ACC112 (cell line): ENCODE measurements around the gene TAF3.

Source experiments
- H2AFZ ChIP-seq: fragments of 200-600 bp; sonication (generic); one replicate; pipeline ENCODE4 v1.6.0; 2017; ENCODE audit warnings: antibody characterized with exemption, low read length; ENCODE audit not compliant: unreplicated experiment
- H3K27ac ChIP-seq: fragments of 200-600 bp; sonication (generic); 2 replicates; pipeline ENCODE4 v1.5.1; 2014; ENCODE audit warnings: low read depth, mild to moderate bottlenecking, antibody characterized with exemption, low read length, moderate library complexity
- H3K27me3 ChIP-seq: fragments of 200-600 bp; sonication (generic); 2 replicates; pipeline ENCODE4 v1.6.1; 2014; ENCODE audit warnings: mild to moderate bottlenecking, antibody characterized with exemption, low read length, moderate library complexity, mixed read lengths; ENCODE audit not compliant: insufficient read depth
- H3K36me3 ChIP-seq: fragments of 200-600 bp; sonication (generic); 2 replicates; pipeline ENCODE4 v1.6.1; 2016; ENCODE audit warnings: mild to moderate bottlenecking, antibody characterized with exemption, low read length, moderate library complexity, mixed read lengths; ENCODE audit not compliant: insufficient read depth
- H3K4me1 ChIP-seq: fragments of 200-600 bp; sonication (generic); one replicate; pipeline ENCODE4 v1.6.1; 2016; ENCODE audit warnings: low read length, mixed read lengths; ENCODE audit not compliant: insufficient read depth, unreplicated experiment, control insufficient read depth
- H3K4me3 ChIP-seq: fragments of 200-600 bp; sonication (generic); 2 replicates; pipeline ENCODE4 v1.5.1; 2014; ENCODE audit warnings: mild to moderate bottlenecking, low read depth, low read length
- H3K79me2 ChIP-seq: fragments of 200-600 bp; sonication (generic); one replicate; pipeline ENCODE4 v1.6.0; 2016; ENCODE audit warnings: low read length; ENCODE audit not compliant: control insufficient read depth, unreplicated experiment, insufficient read depth

Gene TAF3

GRCh38 chr10:7968510-7969112 is 150.3 kb downstream of the TAF3 start:
- H3K27ac ChIP-seq: no peak overlapping the region
- H3K36me3 ChIP-seq: no peaks in the 10 kb centered on the region; the same call in 1 of the 2 replicates
- H3K4me1 ChIP-seq: peaks cover 5% of the 10 kb centered on the region
- no peaks in the 10 kb centered on the region for H3K27me3 ChIP-seq
- no peaks in the 10 kb centered on the region for H3K79me2 ChIP-seq
- H2AFZ ChIP-seq: no peak overlapping the region
- H3K4me3 ChIP-seq: no peak overlapping the region

GRCh38 chr10:7969623-7970022 is 151.3 kb downstream of the TAF3 start:
- H3K79me2 ChIP-seq: no peaks in the 10 kb centered on the region
- no peaks in the 10 kb centered on the region for H3K36me3 ChIP-seq
- peaks cover 5% of the 10 kb centered on the region for H3K4me1 ChIP-seq
- H2AFZ ChIP-seq: no peak overlapping the region
- H3K4me3 ChIP-seq: no peak overlapping the region
- H3K27me3 ChIP-seq: no peaks in the 10 kb centered on the region
- H3K27ac ChIP-seq: no peak overlapping the region

GRCh38 chr10:7971949-7972348 is 153.6 kb downstream of the TAF3 start:
- no peaks in the 10 kb centered on the region for H3K36me3 ChIP-seq
- no peak overlapping the region for H3K27ac ChIP-seq
- peaks cover 5% of the 10 kb centered on the region for H3K4me1 ChIP-seq
- H3K79me2 ChIP-seq: no peaks in the 10 kb centered on the region
- no peak overlapping the region for H3K4me3 ChIP-seq
- H2AFZ ChIP-seq: no peak overlapping the region
- H3K27me3 ChIP-seq: no peaks in the 10 kb centered on the region

- Histone ChIP-seq H3K4me3 (no peak overlapping the region), H2AFZ (no peak overlapping the region), H3K36me3 (no peaks in the 10 kb centered on the region), H3K27ac (no peak overlapping the region), H3K4me1 (peaks cover 5% of the 10 kb centered on the region), H3K27me3 (no peaks in the 10 kb centered on the region), H3K79me2 (no peaks in the 10 kb centered on the region)
Measured at GRCh38 chr10:7972367-7972766, 154.1 kb downstream of the TAF3 start.

- H3K27me3 ChIP-seq: no peaks in the 10 kb centered on the region
- no peaks in the 10 kb centered on the region for H3K4me1 ChIP-seq
- H3K27ac ChIP-seq: no peak overlapping the region
- no peaks in the 10 kb centered on the region for H3K79me2 ChIP-seq
- no peaks in the 10 kb centered on the region for H3K36me3 ChIP-seq
- H2AFZ ChIP-seq: no peak overlapping the region
- no peak overlapping the region for H3K4me3 ChIP-seq
Measured at GRCh38 chr10:7980196-7980595, 161.9 kb downstream of the TAF3 start.

- H3K36me3 ChIP-seq: no peaks in the 10 kb centered on the region
- H3K4me1 ChIP-seq: peaks cover 7% of the 10 kb centered on the region
- no peak overlapping the region for H2AFZ ChIP-seq
- H3K27ac ChIP-seq: no peak overlapping the region
- no peaks in the 10 kb centered on the region for H3K27me3 ChIP-seq
- H3K4me3 ChIP-seq: no peak overlapping the region
- H3K79me2 ChIP-seq: no peaks in the 10 kb centered on the region
Measured at GRCh38 chr10:7982727-7983126, 164.4 kb downstream of the TAF3 start.

- Histone ChIP-seq H3K36me3 (no peaks in the 10 kb centered on the region), H3K79me2 (no peaks in the 10 kb centered on the region), H3K27ac (no peak overlapping the region), H3K4me1 (peaks cover 7% of the 10 kb centered on the region), H3K4me3 (no peak overlapping the region), H3K27me3 (no peaks in the 10 kb centered on the region), H2AFZ (no peak overlapping the region)
Measured at GRCh38 chr10:7984325-7984724, 166.0 kb downstream of the TAF3 start.

GRCh38 chr10:7984896-7985295 is 166.6 kb downstream of the TAF3 start:
- peaks cover 7% of the 10 kb centered on the region for H3K4me1 ChIP-seq
- H3K4me3 ChIP-seq: no peak overlapping the region
- no peaks in the 10 kb centered on the region for H3K36me3 ChIP-seq
- H3K27ac ChIP-seq: no peak overlapping the region
- H3K79me2 ChIP-seq: no peaks in the 10 kb centered on the region
- no peaks in the 10 kb centered on the region for H3K27me3 ChIP-seq
- H2AFZ ChIP-seq: no peak overlapping the region

- H2AFZ ChIP-seq: no peak overlapping the region
- no peaks in the 10 kb centered on the region for H3K36me3 ChIP-seq
- H3K4me3 ChIP-seq: no peak overlapping the region
- H3K27ac ChIP-seq: no peak overlapping the region
- H3K4me1 ChIP-seq: peaks cover 7% of the 10 kb centered on the region
- no peaks in the 10 kb centered on the region for H3K27me3 ChIP-seq
- H3K79me2 ChIP-seq: no peaks in the 10 kb centered on the region
Measured at GRCh38 chr10:7986851-7987250, 168.5 kb downstream of the TAF3 start.

- H3K36me3 ChIP-seq: no peaks in the 10 kb centered on the region
- H3K27ac ChIP-seq: no peak overlapping the region
- no peak overlapping the region for H2AFZ ChIP-seq
- H3K27me3 ChIP-seq: no peaks in the 10 kb centered on the region
- peaks cover 7% of the 10 kb centered on the region for H3K4me1 ChIP-seq
- no peaks in the 10 kb centered on the region for H3K79me2 ChIP-seq
- H3K4me3 ChIP-seq: no peak overlapping the region
Measured at GRCh38 chr10:7988989-7989388, 170.7 kb downstream of the TAF3 start.

GRCh38 chr10:7998831-7999230 is 180.5 kb downstream of the TAF3 start:
- H2AFZ ChIP-seq: no peak overlapping the region
- H3K27ac ChIP-seq: no peak overlapping the region
- no peak overlapping the region for H3K4me3 ChIP-seq
- H3K27me3 ChIP-seq: no peaks in the 10 kb centered on the region
- H3K4me1 ChIP-seq: no peaks in the 10 kb centered on the region
- peaks cover 4% of the 10 kb centered on the region; the same call in 1 of the 2 replicates for H3K36me3 ChIP-seq
- H3K79me2 ChIP-seq: no peaks in the 10 kb centered on the region
